HS-5 (cell line): ENCODE data around the gene MUC4.
"Not testable (repeated sequence)": the region's sequence is repeated elsewhere in the genome, so short reads cannot be mapped to it uniquely, and the experiment has no call there.

Experiments
- DNase-seq: peaks from one replicate; pipeline ENCODE4 v3.0.0-alpha.2; 2012; ENCODE audit warnings: low read depth

MUC4 gene

GRCh38 chr3:195714380-195715011 is 97.2 kb downstream of the MUC4 start:
- DNase-seq = no peak

- DNase-seq = not testable (repeated sequence)
These were observed 98.6 kb downstream of the MUC4 start for GRCh38 chr3:195713150-195713549.

DNA sequence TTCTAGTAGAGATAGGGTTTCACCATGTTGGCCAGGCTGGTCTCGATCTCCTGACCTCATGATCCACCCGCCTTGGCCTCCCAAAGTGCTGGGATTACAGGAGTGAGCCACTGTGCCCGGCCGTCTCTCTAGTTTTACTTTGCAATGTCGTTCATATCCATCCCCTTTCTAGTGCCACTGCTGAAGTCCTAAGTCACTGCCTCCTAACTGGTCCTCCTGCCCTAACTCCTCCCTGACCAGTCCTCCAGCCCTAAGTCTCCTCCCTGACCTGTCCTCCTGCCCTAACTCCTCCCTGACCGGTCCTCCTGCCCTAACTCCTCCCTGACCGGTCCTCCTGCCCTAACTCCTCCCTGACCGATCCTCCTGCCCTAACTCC is 99.2 kb downstream of the MUC4 start:
- not testable (repeated sequence) for DNase-seq

- DNase-seq = no peak
These were observed 99.8 kb downstream of the MUC4 start for GRCh38 chr3:195711813-195712534.

DNA sequence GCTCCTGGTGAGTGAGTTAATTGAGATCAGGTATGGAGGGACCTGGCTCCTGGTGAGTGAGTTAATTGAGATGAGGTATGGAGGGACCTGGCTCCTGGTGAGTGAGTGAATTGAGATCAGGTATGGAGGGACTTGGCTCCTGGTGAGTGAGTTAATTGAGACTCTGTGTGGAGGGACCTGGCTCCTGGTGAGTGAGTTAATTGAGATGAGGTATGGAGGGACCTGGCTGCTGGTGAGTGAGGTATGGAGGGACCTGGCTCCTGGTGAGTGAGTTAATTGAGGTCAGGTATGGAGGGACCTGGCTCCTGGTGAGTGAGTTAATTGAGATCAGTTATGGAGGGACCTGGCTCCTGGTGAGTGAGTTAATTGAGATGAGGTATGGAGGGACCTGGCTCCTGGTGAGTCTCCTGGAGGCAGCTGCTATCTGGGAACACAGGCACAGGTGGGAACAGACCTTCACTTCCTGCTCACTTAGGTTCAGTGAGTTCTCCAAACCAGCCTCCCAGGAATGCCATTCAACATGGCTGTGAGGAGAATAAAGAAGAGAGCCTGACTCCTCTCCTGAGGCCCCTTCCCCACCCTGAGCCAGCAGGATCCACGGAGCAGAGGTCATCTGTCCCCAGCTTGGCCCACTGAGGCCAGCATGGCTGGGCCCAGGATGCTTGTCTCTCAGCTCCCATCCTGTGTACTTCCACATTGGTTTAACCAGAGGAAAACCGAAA is 100.5 kb downstream of the MUC4 start:
- not testable (repeated sequence) for DNase-seq

DNA sequence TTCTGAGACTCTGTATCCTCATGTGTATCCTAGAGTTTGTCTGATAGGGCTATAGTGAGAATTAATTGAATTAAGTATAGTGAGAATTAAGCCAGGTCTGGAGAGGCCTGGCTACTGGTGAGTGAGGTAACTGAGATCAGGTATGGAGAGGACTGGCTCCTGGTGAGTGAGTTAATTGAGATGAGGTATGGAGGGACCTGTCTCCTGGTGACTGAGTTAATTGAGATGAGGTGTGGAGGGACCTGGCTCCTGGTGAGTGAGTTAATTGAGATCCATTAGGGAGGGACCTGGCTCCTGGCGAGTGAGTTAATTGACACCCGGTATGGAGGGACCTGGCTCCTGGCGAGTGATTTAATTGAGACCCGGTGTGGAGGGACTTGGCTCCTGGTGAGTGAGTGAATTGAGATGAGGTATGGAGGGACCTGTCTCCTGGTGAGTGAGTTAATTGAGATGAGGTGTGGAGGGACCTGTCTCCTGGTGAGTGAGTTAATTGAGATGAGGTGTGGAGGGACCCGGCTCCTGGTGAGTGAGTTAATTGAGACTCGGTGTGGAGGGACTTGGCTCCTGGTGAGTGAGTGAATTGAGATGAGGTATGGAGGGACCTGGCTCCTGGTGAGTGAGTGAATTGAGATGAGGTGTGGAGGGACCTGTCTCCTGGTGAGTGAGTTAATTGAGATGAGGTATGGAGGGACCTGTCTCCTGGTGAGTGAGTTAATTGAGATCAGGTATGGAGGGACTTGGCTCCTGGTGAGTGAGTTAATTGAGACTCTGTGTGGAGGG is 101.4 kb downstream of the MUC4 start:
- not testable (repeated sequence) for DNase-seq

DNA sequence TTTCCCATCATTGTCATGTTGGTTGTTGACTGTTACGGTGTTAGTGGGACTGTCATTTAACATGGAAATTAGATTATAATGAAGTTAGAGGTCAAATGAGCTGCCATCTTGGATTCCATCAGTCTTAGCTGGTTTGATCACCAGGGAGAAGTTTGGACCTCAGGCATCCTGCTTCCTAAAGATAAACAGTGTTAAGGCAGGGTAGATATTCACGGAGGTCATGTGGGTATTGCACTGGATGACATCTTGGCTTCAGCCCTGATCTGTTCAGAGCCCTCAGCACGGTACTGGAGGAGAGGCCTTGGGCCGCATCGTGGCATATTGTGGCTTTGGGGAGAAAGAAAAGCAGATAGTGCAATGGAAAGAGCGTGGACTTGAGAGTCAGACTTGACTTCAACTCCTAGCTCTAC is 102.0 kb downstream of the MUC4 start:
- DNase-seq = no peak

DNA sequence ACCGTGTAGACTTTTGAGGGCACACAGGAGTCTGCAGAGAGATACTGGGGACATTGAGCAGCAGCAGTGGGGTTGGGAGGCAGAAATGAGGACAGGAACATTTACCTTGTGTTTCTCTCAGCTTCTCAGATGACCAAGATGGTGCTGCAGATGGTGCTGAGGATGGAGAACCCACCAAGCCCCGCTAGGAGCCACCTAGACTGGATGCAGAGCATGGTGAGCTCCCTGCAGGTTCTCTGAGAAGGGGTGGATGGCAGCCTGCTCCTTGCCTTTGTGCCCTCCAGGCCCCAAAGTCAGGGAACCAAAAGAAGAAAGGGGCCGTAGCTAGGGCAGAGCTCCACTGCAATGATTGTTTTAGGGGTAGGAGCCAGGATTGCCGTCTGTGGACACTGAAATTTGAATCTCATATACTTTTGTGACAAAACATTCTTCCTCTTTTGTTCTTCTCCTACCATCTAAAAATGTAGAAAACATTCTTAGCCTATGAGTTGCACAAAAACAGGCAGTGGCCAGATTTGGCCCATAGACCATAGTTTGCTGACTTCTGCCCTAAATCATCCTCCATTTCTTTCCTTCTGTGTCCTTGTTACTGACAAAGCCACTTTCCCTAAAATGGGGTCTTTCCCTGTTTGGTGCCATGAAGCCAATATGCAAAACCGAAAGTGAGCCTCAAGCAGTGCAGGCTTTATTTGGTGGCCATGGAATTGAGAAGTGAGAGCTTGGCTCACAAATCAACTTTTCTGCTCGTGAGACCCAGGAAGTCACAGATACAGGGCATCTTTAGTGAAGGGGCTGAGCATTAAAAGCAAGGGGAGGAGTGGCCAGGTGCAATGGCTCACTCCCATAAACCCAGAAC is 102.9 kb downstream of the MUC4 start:
- no peak for DNase-seq

DNA sequence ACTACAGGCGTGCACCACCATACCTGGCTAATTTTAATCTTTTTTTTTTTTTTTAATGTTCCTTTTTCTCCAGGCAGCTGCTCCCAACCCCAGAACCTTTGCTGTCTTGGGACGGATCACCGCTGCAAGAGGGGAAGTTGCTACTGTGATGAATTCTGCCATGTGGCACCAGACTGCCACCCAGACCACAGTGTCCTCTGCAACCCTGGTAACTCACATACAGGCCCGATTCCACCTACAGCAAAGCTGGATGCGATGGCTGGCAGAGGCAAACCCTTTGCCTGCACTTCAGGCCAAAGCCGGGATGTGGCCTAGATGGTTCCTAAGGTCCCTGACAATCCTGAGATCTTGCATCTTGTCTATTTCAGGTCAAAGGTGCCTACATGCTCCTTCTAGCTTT is 103.7 kb downstream of the MUC4 start:
- no peak for DNase-seq

DNA sequence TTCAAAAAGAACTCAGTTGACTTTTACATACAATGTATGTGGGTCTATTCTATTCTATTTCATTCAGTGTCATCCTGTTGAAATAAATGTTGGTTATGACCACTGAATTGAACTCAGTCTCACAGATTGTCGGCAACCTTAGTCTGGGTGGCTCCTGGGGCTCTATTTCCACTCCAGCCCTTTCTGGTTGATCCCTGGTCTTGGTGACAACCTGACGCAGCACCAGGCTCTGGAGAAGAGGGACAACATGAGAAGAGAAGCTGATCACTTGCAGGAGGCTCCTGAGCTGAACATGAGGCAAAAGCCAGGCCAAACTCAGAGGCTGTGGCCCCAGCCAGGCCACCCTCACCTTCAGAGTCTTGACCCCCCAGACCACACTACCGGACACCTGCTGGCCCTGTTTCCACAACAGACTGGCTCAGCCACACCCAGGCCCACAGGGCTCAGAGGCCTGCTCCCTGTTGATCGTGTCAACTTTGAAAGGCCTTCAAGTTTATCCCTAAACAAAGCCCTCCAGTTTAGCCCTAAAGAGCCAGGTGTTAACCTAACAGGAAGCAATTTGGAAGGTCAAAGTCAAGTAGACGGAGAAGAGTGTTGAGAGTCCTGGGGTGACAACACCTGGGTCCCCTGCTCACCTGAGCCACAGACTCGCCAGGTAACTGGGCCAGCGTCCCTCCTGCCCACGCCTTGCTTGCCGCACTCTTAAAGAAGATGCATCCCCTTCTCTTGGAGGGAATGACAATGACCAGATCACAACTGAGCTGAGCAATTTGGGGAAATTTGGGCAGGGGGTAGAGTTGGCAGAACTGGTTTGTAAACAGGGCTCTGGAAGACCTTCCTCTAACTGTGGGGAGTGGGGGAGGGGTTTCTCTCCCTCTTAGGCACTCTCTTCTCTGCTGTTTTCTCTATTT is 106.4 kb downstream of the MUC4 start:
- no peak for DNase-seq

DNA sequence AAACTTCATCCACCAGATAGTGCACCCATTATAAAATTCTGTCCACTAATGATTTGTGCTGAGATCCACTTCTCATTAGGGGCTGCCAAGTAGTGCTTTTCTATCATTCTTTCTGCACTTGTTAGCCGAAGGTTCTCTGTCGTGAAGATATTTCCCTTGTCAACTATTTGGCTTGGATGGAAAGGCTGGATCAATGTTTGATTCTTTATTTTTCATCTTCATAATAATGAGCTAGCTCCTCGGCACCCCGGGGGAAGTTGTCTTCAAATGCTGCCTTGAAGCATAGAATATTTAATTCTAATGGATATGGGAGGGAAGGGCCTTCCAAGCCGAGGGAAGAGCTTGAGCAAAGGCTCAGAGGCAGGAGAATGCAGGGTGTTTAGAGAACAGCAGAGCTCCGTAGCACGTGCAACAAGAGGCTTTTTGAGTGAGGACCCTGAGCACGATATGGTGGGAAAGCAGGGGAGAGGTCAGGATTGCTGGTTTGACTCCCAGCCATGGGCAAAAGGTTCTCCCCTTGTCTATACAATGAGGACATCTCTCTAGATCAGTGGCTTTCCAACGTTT is 107.2 kb downstream of the MUC4 start:
- DNase-seq = no peak

DNA sequence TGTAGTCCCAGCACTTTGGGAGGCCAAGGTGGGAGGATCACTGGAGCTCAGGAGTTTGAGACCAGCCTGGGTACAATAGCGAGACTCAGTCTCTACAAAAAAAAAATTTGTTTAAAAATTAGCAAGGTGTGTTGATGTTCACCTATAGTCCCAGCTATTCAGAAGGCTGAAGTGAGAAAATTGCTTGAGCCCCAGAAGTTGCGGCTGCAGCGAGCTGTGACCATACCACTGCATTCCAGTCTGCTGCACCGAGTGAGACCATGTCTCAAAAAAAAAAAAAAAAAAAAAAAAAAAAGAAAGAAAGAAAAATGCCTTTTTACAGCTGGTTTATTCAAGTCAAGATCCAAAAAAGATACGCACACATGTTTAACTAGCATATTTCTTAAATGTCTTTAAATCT is 108.0 kb downstream of the MUC4 start:
- no peak for DNase-seq

- no peak for DNase-seq
These were observed 110.5 kb downstream of the MUC4 start for GRCh38 chr3:195701042-195701915.

DNA sequence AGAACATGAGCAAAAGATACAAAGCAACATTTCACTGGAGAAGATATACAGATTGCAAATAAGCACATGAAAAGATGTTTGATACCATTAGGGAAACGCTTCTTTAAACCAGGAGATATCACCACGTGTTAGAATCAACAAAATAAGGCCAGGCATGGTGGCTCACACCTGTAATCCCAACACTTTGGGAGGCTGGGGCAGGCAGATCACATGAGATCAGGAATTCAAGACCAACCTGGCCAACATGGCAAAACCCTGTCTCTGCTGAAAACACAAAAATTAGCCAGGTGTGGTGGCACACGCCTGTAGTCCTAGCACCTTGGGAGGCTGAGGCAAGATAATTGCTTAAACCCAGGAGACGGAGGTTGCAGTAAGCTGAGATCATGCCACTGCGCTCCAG is 111.4 kb downstream of the MUC4 start:
- no peak for DNase-seq

- no peak for DNase-seq
These were observed 111.9 kb downstream of the MUC4 start for GRCh38 chr3:195699860-195700259.

- DNase-seq = no peak
These were observed 112.3 kb downstream of the MUC4 start for GRCh38 chr3:195699388-195699771.

DNA sequence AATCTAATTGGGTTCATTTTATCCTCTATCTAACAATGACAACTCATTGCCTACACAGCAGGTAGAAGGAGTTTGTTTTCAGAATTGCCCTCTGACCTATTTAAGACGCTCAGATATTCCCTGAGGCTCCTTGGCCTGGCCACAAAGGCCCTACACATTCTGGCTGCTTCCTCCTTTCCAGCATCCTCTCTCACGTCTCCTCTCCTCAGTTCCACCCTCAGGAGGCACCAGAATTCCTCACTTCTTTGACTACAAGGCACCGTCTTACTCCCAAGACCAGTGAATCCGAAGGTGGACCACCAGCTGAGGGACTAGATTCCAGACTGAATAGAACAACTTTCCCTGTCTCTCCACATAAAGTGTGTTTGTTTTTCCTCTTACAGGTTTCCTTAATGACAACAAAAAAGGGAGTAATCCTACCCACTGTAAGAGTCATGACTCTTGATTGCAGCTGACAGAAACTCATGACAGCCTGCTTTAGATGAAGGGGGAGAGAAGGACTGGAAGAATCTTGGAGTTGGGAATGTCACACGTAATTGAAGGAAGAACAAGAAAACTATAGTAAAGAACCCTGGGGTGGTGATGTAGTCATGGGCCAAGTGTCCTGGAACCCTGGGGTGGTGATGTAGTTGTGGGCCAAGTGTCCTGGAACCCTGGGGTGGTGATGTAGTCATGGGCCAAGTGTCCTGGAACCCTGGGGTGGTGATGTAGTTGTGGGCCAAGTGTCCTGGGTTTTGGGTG is 112.9 kb downstream of the MUC4 start:
- no peak for DNase-seq

DNA sequence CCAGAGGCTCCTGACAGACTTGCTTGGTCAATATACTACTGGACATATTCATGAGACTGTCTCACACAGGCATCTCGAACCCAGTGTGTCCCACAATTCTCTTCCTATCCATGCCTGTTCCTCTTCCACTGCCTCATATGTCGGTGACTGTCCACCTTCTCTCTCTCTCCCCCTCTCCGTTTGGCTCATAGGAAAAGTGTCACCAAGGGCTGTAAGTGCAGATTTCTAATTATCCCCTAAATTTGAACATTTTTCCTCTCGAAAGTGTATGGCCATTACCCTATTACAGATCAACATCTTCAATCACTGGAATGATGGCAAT is 113.4 kb downstream of the MUC4 start:
- no peak for DNase-seq
